Neural cell (in vitro differentiated cells): ENCODE data around the gene FADS1. TPM values are rescaled to one million over a fixed set of nuclear protein-coding genes. Genes with fewer than 3 reads are reported as not detected.

Experiments used
- H2AFZ ChIP-seq: fragments of 200-600, 300-800 bp; sonication (generic), shearing (Covaris generic); 2 replicates; pipeline ENCODE4 v1.6.0; 2014; ENCODE audit warnings: low read depth, mild to moderate bottlenecking, antibody characterized with exemption, low read length, moderate library complexity
- H3F3A ChIP-seq: fragments of 200-600 bp; shearing (Covaris generic); 2 replicates; pipeline ENCODE4 v1.6.1; 2016; ENCODE audit warnings: mild to moderate bottlenecking, moderate library complexity, mixed read lengths, antibody characterized with exemption, low read length; ENCODE audit not compliant: insufficient read depth, poor library complexity, severe bottlenecking
- H3K27ac ChIP-seq: fragments of 200-600, 300-800 bp; sonication (generic), shearing (Covaris generic); 2 replicates; pipeline ENCODE4 v1.5.1; 2014; ENCODE audit warnings: mild to moderate bottlenecking, low read length, moderate library complexity
- H3K27me3 ChIP-seq: fragments of 300-800, 200-600 bp; sonication (generic), shearing (Covaris generic); 2 replicates; pipeline ENCODE4 v1.6.0; 2014; ENCODE audit warnings: mild to moderate bottlenecking, low read depth, low read length, moderate library complexity; ENCODE audit not compliant: insufficient read depth
- H3K36me3 ChIP-seq: fragments of 300-800, 200-600 bp; sonication (generic), shearing (Covaris generic); 2 replicates; pipeline ENCODE4 v1.5.1; 2014; ENCODE audit warnings: mild to moderate bottlenecking, antibody characterized with exemption, low read length, moderate library complexity; ENCODE audit not compliant: insufficient read depth
- H3K4me2 ChIP-seq: fragments of 300-800, 200-600 bp; sonication (generic), shearing (Covaris generic); 2 replicates; pipeline ENCODE4 v1.6.0; 2014; ENCODE audit warnings: mild to moderate bottlenecking, low read length
- H3K4me3 ChIP-seq: fragments of 300-800, 200-600 bp; sonication (generic), shearing (Covaris generic); 2 replicates; pipeline ENCODE4 v1.5.1; 2014; ENCODE audit warnings: mild to moderate bottlenecking, low read length, moderate library complexity
- H3K79me2 ChIP-seq: fragments of 200-600 bp; shearing (Covaris generic); replicated peaks from 2 replicates; pipeline ENCODE4 v1.6.0; 2014; ENCODE audit warnings: mild to moderate bottlenecking, low read length, moderate library complexity; ENCODE audit not compliant: insufficient read depth
- H3K9ac ChIP-seq: fragments of 300-800, 200-600 bp; sonication (generic), shearing (Covaris generic); 2 replicates; pipeline ENCODE4 v1.6.1; 2016; ENCODE audit warnings: mild to moderate bottlenecking, low read length, mixed read lengths
- H3K9me2 ChIP-seq: fragments of 200-600 bp; shearing (Covaris generic); 2 replicates; pipeline ENCODE4 v1.6.1; 2016; ENCODE audit warnings: mild to moderate bottlenecking, low read length, mixed read lengths; ENCODE audit not compliant: insufficient read depth
- H3K9me3 ChIP-seq: fragments of 200-600, 300-800 bp; sonication (generic), shearing (Covaris generic); 2 replicates; pipeline ENCODE4 v1.6.1; 2016; ENCODE audit warnings: mild to moderate bottlenecking, mixed run types, low read length, moderate library complexity, mixed read lengths
- H4K20me1 ChIP-seq: fragments of 200-600 bp; shearing (Covaris generic); 2 replicates; pipeline ENCODE4 v1.6.1; 2016; ENCODE audit warnings: mild to moderate bottlenecking, mixed run types; ENCODE audit not compliant: insufficient read depth
- CTCF ChIP-seq: fragments of 450-650 bp; IDR thresholded peaks from 2 replicates; pipeline ENCODE4 v1.5.1; 2014; ENCODE audit warnings: antibody characterized with exemption, mild to moderate bottlenecking, moderate library complexity; ENCODE audit not compliant: poor library complexity, severe bottlenecking
- EP300 ChIP-seq: fragments of 450-650 bp; conservative IDR thresholded peaks from 2 replicates; pipeline ENCODE4 v1.6.1; 2014; ENCODE audit warnings: antibody characterized with exemption, mild to moderate bottlenecking, moderate library complexity; ENCODE audit not compliant: poor library complexity, severe bottlenecking
- EZH2 ChIP-seq: fragments of 200-600, 300-800 bp; shearing (Covaris generic), sonication (generic); IDR thresholded peaks from 2 replicates; pipeline ENCODE4 v1.6.1; 2014; ENCODE audit warnings: antibody characterized with exemption, low read length, borderline replicate concordance, mild to moderate bottlenecking; ENCODE audit not compliant: insufficient read depth, poor library complexity, severe bottlenecking
- MXI1 ChIP-seq: fragments of 450-650 bp; conservative IDR thresholded peaks from 2 replicates; pipeline ENCODE4 v1.6.1; 2014; ENCODE audit warnings: antibody characterized with exemption, mild to moderate bottlenecking; ENCODE audit not compliant: poor library complexity, severe bottlenecking
- POLR2AphosphoS5 ChIP-seq: IDR thresholded peaks from 2 replicates; pipeline ENCODE4 v1.6.1; 2012
- RAD21 ChIP-seq: fragments of 450-650 bp; conservative IDR thresholded peaks from 2 replicates; pipeline ENCODE4 v1.6.1; 2014; ENCODE audit warnings: antibody characterized with exemption, mild to moderate bottlenecking, moderate library complexity
- REST ChIP-seq: IDR thresholded peaks from 2 replicates; pipeline ENCODE4 v1.6.1; 2012; ENCODE audit warnings: borderline replicate concordance
- SMC3 ChIP-seq: fragments of 450-650 bp; conservative IDR thresholded peaks from 2 replicates; pipeline ENCODE4 v1.6.1; 2014; ENCODE audit warnings: antibody characterized with exemption, mild to moderate bottlenecking, moderate library complexity; ENCODE audit not compliant: poor library complexity
- TAF1 ChIP-seq: IDR thresholded peaks from 2 replicates; pipeline ENCODE4 v1.6.1; 2012; ENCODE audit warnings: low read depth
- polyA plus RNA-seq: library from polyadenylated mRNA; depleted of rRNA; stranded (reverse); fragments of >200 nt; gene quantifications from 2 replicates; pipeline ENCODE4 v1.2.3, GENCODE V29; 2014

The FADS1 gene
- polyA plus RNA-seq, 1 donor from 2014 or later, result 102 TPM

- Histone ChIP-seq H4K20me1 (peaks cover 4% of the 10 kb centered on the region), H3K4me3 (no peak overlapping the region), H3K9me3 (no peaks in the 10 kb centered on the region), H3K79me2 (peaks cover 4% of the 10 kb centered on the region), H3K36me3 (peaks cover 13% of the 10 kb centered on the region), H3F3A (no peaks in the 10 kb centered on the region), H3K27ac (no peak overlapping the region), H3K9ac (no peak overlapping the region), H3K9me2 (no peaks in the 10 kb centered on the region), H2AFZ (no peak overlapping the region), H3K4me2 (no peak overlapping the region), H3K27me3 (no peaks in the 10 kb centered on the region)
- no peak for TF ChIP-seq REST
- no peak for TF ChIP-seq POLR2AphosphoS5
- no peak for TF ChIP-seq RAD21
- no peak for TF ChIP-seq MXI1
- TF ChIP-seq CTCF, result no peak
- no peak for TF ChIP-seq TAF1
- TF ChIP-seq EZH2, result no peak
- no peak for TF ChIP-seq EP300
- no peak for TF ChIP-seq SMC3
These were observed 29.7 kb upstream of the FADS1 start for GRCh38 chr11:61846362-61847020.

- peaks cover 4% of the 10 kb centered on the region for H4K20me1 ChIP-seq
- peaks cover 20% of the 10 kb centered on the region for H3K36me3 ChIP-seq
- no peaks in the 10 kb centered on the region for H3F3A ChIP-seq
- no peak overlapping the region for H3K4me2 ChIP-seq
- H3K27me3 ChIP-seq, result no peaks in the 10 kb centered on the region
- peaks cover 4% of the 10 kb centered on the region for H3K79me2 ChIP-seq
- no peak overlapping the region for H3K27ac ChIP-seq
- no peak overlapping the region for H3K4me3 ChIP-seq
- H3K9ac ChIP-seq, result no peak overlapping the region
- no peaks in the 10 kb centered on the region for H3K9me2 ChIP-seq
- H3K9me3 ChIP-seq, result no peaks in the 10 kb centered on the region
- H2AFZ ChIP-seq, result no peak overlapping the region
- TF ChIP-seq CTCF (no peak), TAF1 (no peak), POLR2AphosphoS5 (no peak), EP300 (no peak), EZH2 (no peak), MXI1 (no peak), RAD21 (no peak), SMC3 (no peak), REST (no peak)
These were observed 28.2 kb upstream of the FADS1 start for GRCh38 chr11:61844909-61845565.
